Psoas muscle (tissue), 8 donors: ENCODE results near the gene PSIP1. TPM values are rescaled to one million over a fixed set of nuclear protein-coding genes. Genes with fewer than 3 reads are reported as not detected.

Experiments used
- ATAC-seq, 4 donors: fragments of 200-7000 bp; cut with Tn5 transposase; one replicate each; pipeline ENCODE4 v1.9.1; 2020; ENCODE audit warnings: moderate library complexity in 3 of 4, mild to moderate bottlenecking in 2 of 4
- DNase-seq, 2 donors: peaks; one replicate each; pipeline ENCODE4 v3.0.0-alpha.2; 2020
- H3K27ac ChIP-seq: fragments of 200-600 bp; one replicate; pipeline ENCODE4 v1.8.0; 2022
- H3K27me3 ChIP-seq, 3 donors: fragments of 200-600 bp in 1 of 3; one replicate each; pipeline versions ENCODE4 v1.6.1 to v1.8.0; 2013 to 2022; ENCODE audit warnings: low read length in 2 of 3, mild to moderate bottlenecking in 2 of 3, moderate library complexity in 1 of 3; ENCODE audit not compliant: insufficient read depth in 3 of 3
- H3K36me3 ChIP-seq, 2 donors: fragments of 200-600 bp in 1 of 2; one replicate each; pipeline versions ENCODE4 v1.6.1 to v1.8.0; 2013 to 2022; ENCODE audit warnings: low read depth in 1 of 2, mild to moderate bottlenecking in 1 of 2, moderate library complexity in 1 of 2; ENCODE audit not compliant: insufficient read depth in 1 of 2
- H3K4me1 ChIP-seq: fragments of 200-600 bp; one replicate; pipeline ENCODE4 v1.8.0; 2022
- H3K4me3 ChIP-seq: fragments of 200-600 bp; one replicate; pipeline ENCODE4 v1.8.0; 2022; ENCODE audit warnings: mild to moderate bottlenecking
- H3K9me3 ChIP-seq: fragments of 200-600 bp; one replicate; pipeline ENCODE4 v1.8.0; 2022
- WGBS, 3 donors: extraction: QIAGEN DNeasy Blood & Tissue Kit; methylation state at CpG; one replicate each; pipeline versions ENCODE4 v1.1.6 to v1.1.7; 2013; 5-methylcytosine and 5-hydroxymethylcytosine counted together
- intact Hi-C, 2 donors: fragments of 100-400 bp; cut with DNase I; formaldehyde crosslinking; loops; one replicate each; pipeline versions ENCODE4 v1.11.0 to v1.14.2; 2022
- polyA plus RNA-seq, 3 donors: library from polyadenylated mRNA; stranded (reverse); fragments of 200-250 nt; gene quantifications; one replicate each; pipeline ENCODE4 v1.2.3, GENCODE V29; 2013
- total RNA-seq, 4 donors: library from RNA; stranded (reverse); fragmentation: NEBNext Ultra II Directional in 2 of 4; extraction: Animal tissue kit (Norgen Biotek cat#: 25700) in 2 of 4; gene quantifications; one replicate each; pipeline versions ENCODE4 v1.2.1 to v1.2.4, GENCODE V29; 2021 to 2023
- TF ChIP-seq, protein P1 (sequence below): fragments of 200-600 bp; IDR thresholded peaks from one replicate; pipeline ENCODE4 v1.8.0; 2022; ENCODE audit warnings: antibody characterized with exemption
- donor health status: healthy with polysubstance abuse.
- donor health status: DM: no; HTN: no; CAD: no; lungs with moderate emphysema.
- donor health status: Bipolar disorder and iron deficiency.
- donor health status: healthy.
- donor health status: DM: yes; HTN: yes; CAD: no.
- donor health status: DM: no; HTN: no; CAD: no.
- donor health status: DM: no; HTN: no; CAD: no.
- donor health status: DM: yes; HTN: yes; CAD: no.

Gene PSIP1
- total and polyA plus RNA-seq, 7 donors: 5.3 to 19.2 (median 13.0) TPM

DNA sequence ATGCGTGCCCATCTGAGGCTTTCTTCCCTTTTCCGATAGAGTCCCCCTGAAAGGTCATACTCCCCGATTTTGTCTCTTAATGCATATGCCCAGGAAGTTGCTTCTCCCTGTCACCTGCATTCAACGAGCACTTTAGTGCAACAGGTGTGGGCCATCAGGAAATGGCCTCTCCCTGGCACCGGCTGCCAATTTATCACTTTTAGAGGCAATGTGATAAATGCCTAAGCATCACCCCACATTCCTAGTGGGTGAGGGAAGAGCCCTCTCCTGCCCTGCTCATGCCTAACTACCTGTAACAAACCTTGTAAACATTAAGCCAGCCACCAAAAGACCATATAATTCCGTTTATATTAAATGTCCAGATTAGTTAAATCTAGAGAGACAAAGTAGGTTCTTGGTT is 89.2 kb downstream of the PSIP1 start:
- TF ChIP-seq, protein P1, sequence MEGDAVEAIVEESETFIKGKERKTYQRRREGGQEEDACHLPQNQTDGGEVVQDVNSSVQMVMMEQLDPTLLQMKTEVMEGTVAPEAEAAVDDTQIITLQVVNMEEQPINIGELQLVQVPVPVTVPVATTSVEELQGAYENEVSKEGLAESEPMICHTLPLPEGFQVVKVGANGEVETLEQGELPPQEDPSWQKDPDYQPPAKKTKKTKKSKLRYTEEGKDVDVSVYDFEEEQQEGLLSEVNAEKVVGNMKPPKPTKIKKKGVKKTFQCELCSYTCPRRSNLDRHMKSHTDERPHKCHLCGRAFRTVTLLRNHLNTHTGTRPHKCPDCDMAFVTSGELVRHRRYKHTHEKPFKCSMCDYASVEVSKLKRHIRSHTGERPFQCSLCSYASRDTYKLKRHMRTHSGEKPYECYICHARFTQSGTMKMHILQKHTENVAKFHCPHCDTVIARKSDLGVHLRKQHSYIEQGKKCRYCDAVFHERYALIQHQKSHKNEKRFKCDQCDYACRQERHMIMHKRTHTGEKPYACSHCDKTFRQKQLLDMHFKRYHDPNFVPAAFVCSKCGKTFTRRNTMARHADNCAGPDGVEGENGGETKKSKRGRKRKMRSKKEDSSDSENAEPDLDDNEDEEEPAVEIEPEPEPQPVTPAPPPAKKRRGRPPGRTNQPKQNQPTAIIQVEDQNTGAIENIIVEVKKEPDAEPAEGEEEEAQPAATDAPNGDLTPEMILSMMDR: no peak
- H3K4me3 ChIP-seq: no peak overlapping the region
- intact Hi-C loops: loop anchor here (10.0 kb wide), 3 partner anchors 93 to 637 kb away; partner anchors contain the start of genes PSIP1 (in 1 of the 2) and TTC39B (in 1 of the 2)

DNA sequence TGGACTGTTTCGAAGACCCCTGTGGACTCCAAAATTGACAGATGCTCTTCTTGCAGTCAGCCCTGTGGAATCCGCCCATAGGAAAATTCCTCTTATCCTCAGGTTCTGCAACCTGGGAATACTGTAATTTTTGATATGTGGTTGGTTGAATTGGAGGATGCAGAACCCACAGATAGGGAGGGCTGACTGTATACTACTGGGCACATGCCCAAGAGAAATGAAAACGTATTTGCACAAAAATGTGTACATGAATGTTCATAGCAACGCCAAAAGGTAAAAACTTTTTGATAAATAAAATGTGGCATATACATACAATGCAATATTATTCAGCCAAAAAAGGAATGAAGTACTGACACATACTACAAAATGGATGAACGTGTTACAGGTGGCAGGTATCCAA is 90.0 kb downstream of the PSIP1 start:
- H3K27ac ChIP-seq: no peak overlapping the region
- no peaks in the 10 kb centered on the region for H3K9me3 ChIP-seq
- DNase-seq (no peak), ATAC-seq (no peak)
- H3K4me1 ChIP-seq: peaks cover 17% of the 10 kb centered on the region
- H3K4me3 ChIP-seq: no peak overlapping the region
- H3K27me3 ChIP-seq: no peaks in the 10 kb centered on the region
- intact Hi-C loops: loop anchor here (10.0 kb wide), 3 partner anchors 94 to 636 kb away; partner anchors contain the start of genes PSIP1 (in 1 of the 2) and TTC39B (in 1 of the 2)
- TF ChIP-seq, protein P1: no peak
- peaks cover 0 to 17% of the 10 kb centered on the region in 2 donors for H3K36me3 ChIP-seq
- WGBS, 3 donors: 48 to 81% (median 72%) methylated on average over 5 of the region's 5 CpGs

More for the DNA sequence above, 89.2 kb downstream of the PSIP1 start:
- peaks cover 17% of the 10 kb centered on the region for H3K4me1 ChIP-seq
- peak overlapping the region; percentile 92 for H3K27ac ChIP-seq
- no peak for ATAC-seq
- no peaks in the 10 kb centered on the region for H3K27me3 ChIP-seq
- H3K36me3 ChIP-seq: peaks cover 0 to 24% of the 10 kb centered on the region in 2 donors
- no peak for DNase-seq
- no peaks in the 10 kb centered on the region for H3K9me3 ChIP-seq
- WGBS, 3 donors: 80 to 82% (median 81%) methylated on average over 6 of the region's 6 CpGs

DNA sequence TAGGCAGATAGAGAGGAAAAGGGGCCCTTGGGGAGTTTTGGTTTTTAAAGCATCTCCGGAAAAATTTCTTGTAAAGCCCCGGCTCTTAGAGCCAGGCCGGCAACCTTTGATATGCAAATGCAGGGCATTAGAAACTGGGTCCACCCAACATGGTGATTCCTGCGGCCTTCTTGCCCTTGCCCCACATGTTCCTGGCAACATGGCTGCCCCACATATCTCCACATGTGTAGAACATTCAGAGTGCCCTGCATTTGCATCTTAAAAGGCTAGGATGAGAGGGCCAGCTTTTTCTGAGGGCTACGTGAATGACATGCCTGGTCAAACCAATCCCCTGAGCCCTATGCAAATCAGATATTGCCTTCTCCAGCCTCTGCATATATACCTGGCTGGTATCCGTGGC is 93.1 kb downstream of the PSIP1 start:
- ATAC-seq (no peak), DNase-seq (no peak)
- intact Hi-C loops: loop anchor here in 1 of 2 donors (5.0 kb wide), 2 partner anchors 125 to 205 kb away; no protein-coding TSS in a partner anchor
- WGBS, 3 donors: 73 to 74% (median 74%) methylated on average over 6 of the region's 6 CpGs
- H3K4me3 ChIP-seq: no peak overlapping the region
- H3K4me1 ChIP-seq: no peaks in the 10 kb centered on the region
- TF ChIP-seq, protein P1: no peak
- no peak overlapping the region for H3K27ac ChIP-seq
- no peaks in the 10 kb centered on the region for H3K27me3 ChIP-seq
- H3K36me3 ChIP-seq: no peaks in the 10 kb centered on the region
- no peaks in the 10 kb centered on the region for H3K9me3 ChIP-seq

DNA sequence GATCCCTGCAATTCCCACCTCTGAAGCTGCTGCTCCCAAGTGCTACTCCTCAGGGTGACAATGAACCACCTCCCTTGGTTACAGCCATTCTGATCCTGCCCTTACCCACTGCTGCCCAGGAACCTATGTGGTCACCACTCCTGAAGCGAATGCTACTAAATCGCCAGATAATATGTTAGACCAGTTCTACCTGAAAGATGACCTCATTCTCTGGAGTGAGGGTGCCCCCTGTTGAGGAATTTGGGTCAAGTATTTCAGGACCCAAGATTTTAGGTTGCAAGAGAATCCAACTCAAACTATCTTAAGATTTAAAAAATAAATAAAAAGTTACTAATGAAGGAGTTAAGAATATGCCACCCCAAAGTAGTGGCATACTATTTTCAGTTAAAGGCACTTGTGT is 93.9 kb downstream of the PSIP1 start:
- 77 to 87% (median 77%) methylated on average over 2 of the region's 2 CpGs for WGBS, 3 donors

More for the DNA sequence above, 93.9 kb downstream of the PSIP1 start:
- no peaks in the 10 kb centered on the region for H3K36me3 ChIP-seq
- no peak overlapping the region for H3K27ac ChIP-seq
- TF ChIP-seq, protein P1: peak; percentile 18
- H3K4me1 ChIP-seq: no peaks in the 10 kb centered on the region
- no peaks in the 10 kb centered on the region for H3K9me3 ChIP-seq
- H3K4me3 ChIP-seq: no peak overlapping the region
- ATAC-seq (peak in 1 of 4 donors; percentile 40), DNase-seq (no peak)
- intact Hi-C loops: loop anchor here in 1 of 2 donors (5.0 kb wide), 2 partner anchors 125 to 205 kb away; no protein-coding TSS in a partner anchor
- H3K27me3 ChIP-seq: no peaks in the 10 kb centered on the region

Other genes starting within 250 kb of the PSIP1 start
- 10 to 100 TPM in 1 of 4 donors, 1 to 10 TPM in 3; 1.8 to 13.1 (median 3.1) TPM for gene TTC39B, start 203.8 kb downstream of the PSIP1 start, total RNA-seq
- under 1 TPM; 0.18 to 0.94 (median 0.70) TPM for gene TTC39B, start 203.8 kb downstream of the PSIP1 start, polyA plus RNA-seq
- gene SNAPC3, start 88.1 kb downstream of the PSIP1 start, total RNA-seq: 10 to 100 TPM; 19.9 to 29.2 (median 20.8) TPM
- gene SNAPC3, start 88.1 kb downstream of the PSIP1 start, polyA plus RNA-seq: 10 to 100 TPM; 12.1 to 24.3 (median 12.4) TPM
- gene CCDC171, start 42.1 kb upstream of the PSIP1 start, total RNA-seq: 1 to 10 TPM in 1 of 4 donors, under 1 TPM in 3; 0.44 to 1.6 (median 0.74) TPM
- under 1 TPM; 0.20 to 0.35 (median 0.23) TPM for gene CCDC171, start 42.1 kb upstream of the PSIP1 start, polyA plus RNA-seq